MM.1S (cell line): ENCODE results near the gene SLIT2.

ENCODE experiments used
- EZH2 ChIP-seq: fragments of 300-600 bp; sonication (generic); optimal IDR thresholded peaks from 2 replicates; pipeline ENCODE3; 2017; ENCODE audit warnings: low read depth, mild to moderate bottlenecking, antibody characterized with exemption, low read length, mixed read lengths
- EZH2phosphoT487 ChIP-seq: fragments of 300-600 bp; sonication (generic); IDR thresholded peaks from 2 replicates; pipeline ENCODE4 v1.6.1; 2018; ENCODE audit warnings: antibody characterized with exemption, low read length
- TF ChIP-seq, protein P1 (sequence below): fragments of 300-600 bp; sonication (generic); IDR thresholded peaks from 2 replicates; pipeline ENCODE4 v1.5.1; 2016; ENCODE audit warnings: antibody characterized with exemption, low read length, mixed read lengths

DNA sequence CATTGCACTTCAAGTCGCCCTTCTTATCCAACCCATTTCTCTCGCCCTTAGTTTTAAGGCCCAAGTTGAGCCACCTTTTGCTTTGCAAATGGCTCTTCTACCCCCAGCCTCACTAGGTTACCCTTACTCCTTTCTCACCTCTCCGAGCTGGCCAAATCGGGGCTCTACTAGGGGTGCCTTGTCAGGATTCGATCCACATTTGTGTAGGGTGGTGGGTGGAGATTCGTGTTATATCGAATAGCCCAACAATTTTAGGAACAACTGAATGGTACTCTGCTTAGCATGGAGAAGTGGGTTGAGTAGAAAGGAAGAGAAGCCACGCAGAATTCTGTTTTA, 3.5 kb downstream of the SLIT2 start:
- TF ChIP-seq, protein P1, sequence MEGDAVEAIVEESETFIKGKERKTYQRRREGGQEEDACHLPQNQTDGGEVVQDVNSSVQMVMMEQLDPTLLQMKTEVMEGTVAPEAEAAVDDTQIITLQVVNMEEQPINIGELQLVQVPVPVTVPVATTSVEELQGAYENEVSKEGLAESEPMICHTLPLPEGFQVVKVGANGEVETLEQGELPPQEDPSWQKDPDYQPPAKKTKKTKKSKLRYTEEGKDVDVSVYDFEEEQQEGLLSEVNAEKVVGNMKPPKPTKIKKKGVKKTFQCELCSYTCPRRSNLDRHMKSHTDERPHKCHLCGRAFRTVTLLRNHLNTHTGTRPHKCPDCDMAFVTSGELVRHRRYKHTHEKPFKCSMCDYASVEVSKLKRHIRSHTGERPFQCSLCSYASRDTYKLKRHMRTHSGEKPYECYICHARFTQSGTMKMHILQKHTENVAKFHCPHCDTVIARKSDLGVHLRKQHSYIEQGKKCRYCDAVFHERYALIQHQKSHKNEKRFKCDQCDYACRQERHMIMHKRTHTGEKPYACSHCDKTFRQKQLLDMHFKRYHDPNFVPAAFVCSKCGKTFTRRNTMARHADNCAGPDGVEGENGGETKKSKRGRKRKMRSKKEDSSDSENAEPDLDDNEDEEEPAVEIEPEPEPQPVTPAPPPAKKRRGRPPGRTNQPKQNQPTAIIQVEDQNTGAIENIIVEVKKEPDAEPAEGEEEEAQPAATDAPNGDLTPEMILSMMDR: no peak
- TF ChIP-seq EZH2 (no peak), EZH2phosphoT487 (no peak)
